Panc1 (cell line): ENCODE measurements around the gene C2orf69. TPM values are rescaled to one million over a fixed set of nuclear protein-coding genes. Genes with fewer than 3 reads are reported as not detected.

ENCODE experiments used
- ATAC-seq: fragments of 200-7000 bp; cut with Tn5 transposase; 2 replicates; pipeline ENCODE4 v1.9.1; 2020; ENCODE audit warnings: mild to moderate bottlenecking, moderate library complexity
- BruUV-seq: library from RNA; stranded (reverse); fragments of 400-500 nt; replicated peaks from 2 replicates; lab custom pipeline; 2021; lab: Mats Ljungman, UMichigan
- CTCF ChIA-PET: fragments of 300-600 bp; sonication (Branson Sonifier 250); formaldehyde crosslinking; loops from one replicate; lab custom pipeline; 2022; ENCODE audit warnings: antibody characterized with exemption; lab: Charles Lee
- POLR2A ChIA-PET: fragments of 300-600 bp; sonication (Branson Sonifier 250); formaldehyde crosslinking; loops from one replicate; lab custom pipeline; 2022; ENCODE audit warnings: antibody characterized with exemption; lab: Charles Lee
- DNase-seq: peaks from one replicate; pipeline ENCODE4 v3.0.0-alpha.2; 2010; ENCODE audit warnings: low read depth, low spot score
- H3K27ac ChIP-seq: 2 replicates; pipeline ENCODE4 v1.5.1; 2011; ENCODE audit warnings: mild to moderate bottlenecking, low read length, inconsistent platforms
- H3K27me3 ChIP-seq: fragments of 200-500 bp; sonication (Bioruptor generic); 2 replicates; pipeline ENCODE4 v1.6.0; 2014; ENCODE audit warnings: low read length, inconsistent platforms; ENCODE audit not compliant: control insufficient read depth, insufficient read depth
- H3K36me3 ChIP-seq: fragments of 200-500 bp; sonication (Bioruptor generic); 2 replicates; pipeline ENCODE4 v1.5.1; 2014; ENCODE audit warnings: inconsistent platforms, mild to moderate bottlenecking, low read length, moderate library complexity; ENCODE audit not compliant: control insufficient read depth, insufficient read depth
- H3K4me1 ChIP-seq: 2 replicates; pipeline ENCODE4 v1.5.1; 2011; ENCODE audit warnings: inconsistent platforms, mild to moderate bottlenecking, low read length, moderate library complexity; ENCODE audit not compliant: control insufficient read depth, insufficient read depth
- H3K4me3 ChIP-seq, 2 experiments: 2 replicates each; pipeline ENCODE4 v1.5.1; 2011 to 2012; ENCODE audit warnings: low read depth in 2 of 2, low read length in 2 of 2, mild to moderate bottlenecking in 2 of 2, inconsistent platforms in 1 of 2, moderate library complexity in 1 of 2
- H3K9me3 ChIP-seq: fragments of 200-500 bp; sonication (Bioruptor generic); 2 replicates; pipeline ENCODE4 v1.5.1; 2014; ENCODE audit warnings: low read depth, mild to moderate bottlenecking, inconsistent platforms, low read length, moderate library complexity; ENCODE audit not compliant: control insufficient read depth, insufficient read depth
- CTCF ChIP-seq: fragments of 450-650 bp; IDR thresholded peaks from 2 replicates; pipeline ENCODE4 v1.5.1; 2017; ENCODE audit warnings: mild to moderate bottlenecking
- POLR2AphosphoS5 ChIP-seq: IDR thresholded peaks from 2 replicates; pipeline ENCODE4 v1.6.1; 2012; ENCODE audit warnings: mild to moderate bottlenecking, low read depth, low read length, moderate library complexity
- REST ChIP-seq, 2 experiments: IDR thresholded peaks; 2 replicates each; pipeline ENCODE4 v1.6.1; 2011 to 2012; ENCODE audit warnings: low read depth in 2 of 2, control low read depth in 1 of 2, low read length in 1 of 2, mild to moderate bottlenecking in 1 of 2, moderate library complexity in 1 of 2; ENCODE audit not compliant: insufficient read depth in 1 of 2
- SIN3A ChIP-seq: IDR thresholded peaks from 2 replicates; pipeline ENCODE4 v1.6.1; 2012; ENCODE audit warnings: low read depth, mild to moderate bottlenecking, low read length, moderate library complexity, borderline replicate concordance; ENCODE audit not compliant: insufficient read depth
- TCF7L2 ChIP-seq: IDR thresholded peaks from 2 replicates; pipeline ENCODE4 v1.6.1; 2011; ENCODE audit warnings: mild to moderate bottlenecking, low read depth, low read length, inconsistent platforms
- in situ Hi-C: cut with HindIII; loops from 2 replicates; pipeline ENCODE4 v1.10.0; 2016; ENCODE audit warnings: low sequenced_read_pairs, low pct_unique_long_range_greater_than_20kb
- intact Hi-C: fragments of 100-400 bp; cut with micrococcal nuclease; formaldehyde crosslinking; loops from one replicate; pipeline ENCODE4 v1.10.0; 2022; ENCODE audit not compliant: unreplicated experiment
- total RNA-seq: library from RNA; stranded (reverse); gene quantifications from one replicate; pipeline ENCODE4 v1.2.1, GENCODE V29; 2021; ENCODE audit not compliant: unreplicated experiment

C2orf69 gene
- total RNA-seq, 1 experiment from 2014 or later: 21.8 TPM

GRCh38 chr2:199882667-199883066 lies 28.4 kb upstream of the C2orf69 start:
- CTCF ChIA-PET: no interaction called here
- in situ Hi-C loops: no loop called here
- no peak for ATAC-seq

GRCh38 chr2:199883474-199884212 lies 27.4 kb upstream of the C2orf69 start:
- in situ Hi-C loops (no loop called here), intact Hi-C loops (no loop called here)
- Histone ChIP-seq H3K27me3 (no peaks in the 10 kb centered on the region), H3K36me3 (no peaks in the 10 kb centered on the region), H3K9me3 (no peaks in the 10 kb centered on the region), H3K27ac (no peak overlapping the region), H3K4me1 (no peaks in the 10 kb centered on the region), H3K4me3 (no peak overlapping the region)
- TF ChIP-seq CTCF: no peak
- no peak for TF ChIP-seq SIN3A
- no peak for TF ChIP-seq TCF7L2
- no peak for TF ChIP-seq REST (IDR thresholded peaks at IDR 0.05; ENCODE audit: insufficient read depth in 1 of 2, low read depth in 2 of 2, low read length in 1 of 2)
- TF ChIP-seq POLR2AphosphoS5: no peak
- ATAC-seq: no peak
- no TSS peak for BruUV-seq
- CTCF ChIA-PET: no interaction called here
- DNase-seq: no peak
- POLR2A ChIA-PET: no interaction called here

More at GRCh38 chr2:199882667-199883066, 28.4 kb upstream of the C2orf69 start:
- H3K27me3 ChIP-seq: no peaks in the 10 kb centered on the region
- no peak for TF ChIP-seq TCF7L2
- TF ChIP-seq POLR2AphosphoS5: no peak
- TF ChIP-seq SIN3A: no peak
- no peak for TF ChIP-seq REST (IDR thresholded peaks at IDR 0.05; ENCODE audit: insufficient read depth in 1 of 2, low read depth in 2 of 2, low read length in 1 of 2)
- TF ChIP-seq CTCF: no peak
- H3K4me3 ChIP-seq: no peak overlapping the region
- H3K4me1 ChIP-seq: no peaks in the 10 kb centered on the region
- DNase-seq: no peak
- BruUV-seq: no TSS peak
- H3K9me3 ChIP-seq: no peaks in the 10 kb centered on the region
- no peaks in the 10 kb centered on the region for H3K36me3 ChIP-seq
- intact Hi-C loops: no loop called here
- no peak overlapping the region for H3K27ac ChIP-seq
- POLR2A ChIA-PET: no interaction called here
